ENCODE data around the gene GCGR.

The GCGR gene

GRCh38 chr17:81849457-81849856 is 45.5 kb downstream of the GCGR start:
- DNase-seq, result no peak

GRCh38 chr17:81851423-81851822 is 47.5 kb downstream of the GCGR start:
- no peak for DNase-seq

- no peak for DNase-seq
These were observed 48.3 kb downstream of the GCGR start for GRCh38 chr17:81852237-81852636.

GRCh38 chr17:81854974-81855774 is 51.2 kb downstream of the GCGR start:
- DNase-seq, result peak in 1 of 2 experiments; percentile 29

- peak in 1 of 2 experiments; percentile 59 for DNase-seq
These were observed 54.4 kb downstream of the GCGR start for GRCh38 chr17:81858170-81858966.

DNA sequence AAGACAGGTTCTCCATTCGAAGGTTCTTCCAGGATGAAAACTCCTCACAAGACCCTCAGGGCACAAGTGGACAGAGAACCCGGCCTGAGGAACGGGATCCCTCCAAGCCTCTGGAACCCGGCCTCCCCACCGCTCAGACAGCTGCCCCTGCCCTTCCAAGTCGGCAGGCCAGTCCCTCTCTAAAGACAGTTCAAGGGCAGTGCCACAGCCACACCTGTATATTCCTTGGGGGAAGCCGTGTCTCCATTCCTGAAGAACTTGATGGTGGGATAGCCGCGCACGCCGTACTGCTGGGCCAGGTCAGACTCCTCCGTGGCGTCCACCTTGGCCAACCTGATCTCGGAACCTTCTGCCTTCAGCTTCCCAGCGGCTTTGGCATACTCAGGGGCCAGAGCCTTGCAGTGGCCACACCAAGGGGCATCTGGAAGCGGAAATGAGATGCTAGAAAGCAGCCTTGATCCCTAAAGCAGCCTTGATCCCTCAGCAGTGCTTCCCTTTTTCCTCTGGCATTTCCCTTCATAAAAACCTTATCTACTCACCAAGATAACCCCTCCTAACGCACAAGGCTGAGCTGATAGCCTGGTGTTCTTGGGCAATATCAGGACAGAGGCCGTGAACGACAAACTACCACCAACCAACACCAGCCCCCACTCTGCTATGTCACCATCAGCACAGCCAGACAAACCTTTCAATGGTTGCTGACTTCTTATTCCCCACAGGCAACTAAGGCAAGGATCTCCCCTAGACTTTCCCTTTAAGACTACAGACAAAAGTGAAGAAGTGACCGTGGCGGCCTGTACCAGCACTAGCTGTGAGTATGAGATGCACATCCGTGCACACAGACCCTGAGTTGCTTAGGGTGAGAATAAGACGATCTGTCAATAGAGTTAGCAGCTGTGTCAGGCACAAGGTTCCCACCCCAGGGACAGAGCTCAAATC is 55.3 kb downstream of the GCGR start:
- no peak for DNase-seq

DNA sequence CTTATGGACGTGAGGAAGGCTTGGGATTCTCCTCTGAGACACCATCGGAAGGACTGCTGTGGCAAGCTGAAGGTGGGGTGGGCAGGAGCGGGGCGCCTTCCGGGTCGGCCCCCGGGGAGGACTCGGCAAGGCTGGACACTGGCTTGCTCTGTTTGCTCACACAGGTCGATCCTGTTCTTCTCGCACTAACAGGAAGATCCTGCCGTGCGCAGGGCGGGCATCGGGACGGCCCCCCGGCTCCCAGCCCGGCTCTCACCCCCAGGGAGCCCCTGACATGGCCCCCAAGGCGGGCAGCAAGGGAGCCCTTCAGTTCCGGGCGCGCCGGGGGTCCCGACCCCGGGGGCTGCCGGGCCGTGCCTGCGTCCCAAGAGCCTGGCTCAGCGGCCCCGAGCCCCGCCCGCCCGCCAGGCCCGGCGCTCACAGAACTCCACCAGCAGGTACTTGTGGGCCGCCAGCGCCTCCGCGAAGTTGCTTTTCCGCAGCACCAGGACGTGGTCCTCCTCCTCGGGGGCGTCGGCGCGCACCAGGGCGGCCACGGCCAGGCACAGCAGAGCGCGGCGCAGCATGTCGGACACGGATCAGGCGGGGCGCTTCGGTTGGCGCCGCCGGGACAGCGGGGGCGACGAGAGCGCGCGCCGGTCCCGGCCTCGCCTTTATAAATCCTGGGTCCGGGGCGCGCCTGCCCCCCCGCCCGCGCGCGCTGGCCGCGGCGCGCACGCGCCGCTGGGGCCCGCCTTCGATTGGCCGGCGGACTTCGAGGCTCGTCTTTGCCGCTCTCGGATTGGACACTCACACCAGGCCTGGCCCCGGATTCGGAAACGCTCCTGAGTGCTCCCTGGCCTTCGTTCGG is 56.2 kb downstream of the GCGR start, which contains the start of gene P4HB:
TSS of gene P4HB (minus strand) at position 630 of the 850 bp plus-strand sequence. CDS start at position 566, 64 bp downstream.
- peak in 1 of 2 experiments; percentile 47 for DNase-seq

DNA sequence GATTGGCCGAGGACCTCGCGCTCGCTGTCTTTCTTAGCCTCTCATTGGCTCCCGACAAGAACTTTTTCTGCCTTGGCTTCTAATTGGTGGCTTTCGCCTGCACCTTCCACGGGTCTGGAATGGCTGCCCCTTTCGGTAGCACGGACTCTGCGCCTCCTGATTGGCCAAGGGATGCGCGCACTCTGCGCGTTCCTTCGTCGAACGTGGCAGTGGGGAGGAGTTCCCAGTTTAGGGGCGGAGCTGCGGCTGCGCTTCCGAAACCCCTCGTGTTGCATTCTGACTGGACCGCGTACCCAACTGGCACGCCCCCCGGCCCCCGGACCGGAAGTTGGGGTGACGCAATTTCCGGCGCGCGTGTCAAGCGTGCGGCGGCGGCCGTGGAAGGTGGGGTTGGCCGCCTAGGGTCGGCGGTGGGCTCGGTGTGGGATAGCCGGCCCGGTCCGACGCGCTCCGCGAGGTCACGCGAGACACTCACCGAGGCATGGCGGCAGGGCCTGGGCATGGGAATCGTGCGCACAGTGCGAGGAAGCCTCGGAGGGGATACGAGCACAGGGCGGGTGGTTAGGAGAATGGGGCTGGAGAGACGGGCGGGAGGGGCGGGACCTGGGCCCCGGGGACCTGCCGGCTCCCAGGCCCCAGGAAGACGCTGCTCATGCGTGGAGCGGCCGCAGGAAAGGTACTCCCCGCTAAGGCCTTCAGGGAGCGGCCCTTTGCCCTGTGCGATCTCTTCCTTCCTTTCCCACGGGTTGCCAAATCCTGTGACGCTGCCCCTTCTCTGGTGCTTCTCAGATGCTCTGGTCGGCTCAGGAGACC is 57.0 kb downstream of the GCGR start:
- DNase-seq, result peak; percentile 100

DNA sequence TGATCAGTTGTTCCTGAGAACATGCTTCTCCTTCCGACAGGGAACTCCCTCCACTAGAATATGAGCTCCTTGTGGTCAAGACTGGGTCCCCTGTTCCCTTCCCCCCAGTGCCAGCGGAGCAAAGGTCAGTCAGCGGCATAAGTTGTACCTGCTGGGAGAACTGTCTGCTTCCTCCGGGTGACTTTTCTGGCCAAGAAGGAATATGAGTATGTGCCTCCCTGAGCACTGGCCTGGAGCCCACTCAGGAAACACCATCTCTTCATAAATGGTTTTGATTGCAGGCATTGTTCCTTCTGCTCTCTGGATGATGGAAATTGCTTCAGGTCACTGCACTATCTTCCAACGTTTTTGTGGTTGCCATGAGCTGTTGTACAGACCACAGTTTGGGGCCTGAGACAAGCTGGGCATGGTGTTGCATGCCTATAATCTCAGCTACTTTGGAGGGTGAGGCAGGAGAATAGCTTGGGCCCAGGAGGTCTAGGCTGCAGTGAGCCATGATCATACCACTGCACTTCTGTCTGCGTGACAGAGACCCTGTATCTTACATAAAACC is 59.2 kb downstream of the GCGR start:
- DNase-seq, result no peak
